Endodermal cell (in vitro differentiated cells): Measurements from ENCODE around the gene ANKFN1. TPM values are rescaled to one million over a fixed set of nuclear protein-coding genes. Genes with fewer than 3 reads are reported as not detected.

Source experiments
- DNase-seq: peaks from one replicate; pipeline ENCODE4 v3.0.0-alpha.2; 2017
- H3K27ac ChIP-seq: 2 replicates; pipeline ENCODE4 v1.5.1; 2013; ENCODE audit warnings: mild to moderate bottlenecking, low read depth, low read length, moderate library complexity
- H3K27me3 ChIP-seq: 2 replicates; pipeline ENCODE4 v1.6.1; 2013; ENCODE audit warnings: mild to moderate bottlenecking, low read length, moderate library complexity; ENCODE audit not compliant: insufficient read depth, control insufficient read depth, poor library complexity, severe bottlenecking
- H3K36me3 ChIP-seq: 2 replicates; pipeline ENCODE4 v1.7.0; 2013; ENCODE audit warnings: mild to moderate bottlenecking, low read length, moderate library complexity; ENCODE audit not compliant: control insufficient read depth, insufficient read depth
- H3K4me1 ChIP-seq: one replicate; pipeline ENCODE4 v1.7.0; 2013; ENCODE audit warnings: low read length; ENCODE audit not compliant: control insufficient read depth, insufficient read depth
- H3K4me3 ChIP-seq: 2 replicates; pipeline ENCODE4 v1.5.1; 2013; ENCODE audit warnings: mild to moderate bottlenecking, low read length, moderate library complexity
- H3K9ac ChIP-seq: 2 replicates; pipeline ENCODE4 v1.6.1; 2013; ENCODE audit warnings: mild to moderate bottlenecking, low read length, moderate library complexity; ENCODE audit not compliant: poor library complexity, severe bottlenecking; ENCODE audit errors: extremely low read depth
- H3K9me3 ChIP-seq: 2 replicates; pipeline ENCODE4 v1.6.1; 2013; ENCODE audit warnings: mild to moderate bottlenecking, low read length, moderate library complexity; ENCODE audit not compliant: control insufficient read depth
- H3K27ac Mint-ChIP-seq: 2 replicates; pipeline ENCODE4 v1.8.0; 2020; ENCODE audit warnings: mixed read lengths
- H3K27me3 Mint-ChIP-seq: 2 replicates; pipeline ENCODE4 v1.8.0; 2021; ENCODE audit warnings: mild to moderate bottlenecking, mixed read lengths; ENCODE audit not compliant: insufficient read depth
- H3K36me3 Mint-ChIP-seq: 2 replicates; pipeline ENCODE4 v1.8.0; 2020; ENCODE audit warnings: low read depth, mixed read lengths
- H3K4me1 Mint-ChIP-seq: 2 replicates; pipeline ENCODE4 v1.8.0; 2020; ENCODE audit warnings: mixed read lengths
- H3K4me3 Mint-ChIP-seq: 2 replicates; pipeline ENCODE4 v1.8.0; 2020; ENCODE audit warnings: mild to moderate bottlenecking, moderate library complexity, mixed read lengths
- H3K9me3 Mint-ChIP-seq: 2 replicates; pipeline ENCODE4 v1.8.0; 2020; ENCODE audit warnings: mild to moderate bottlenecking, mixed read lengths
- WGBS, 2 experiments: methylation state at CpG; one replicate each; pipeline versions ENCODE4 v1.1.5 to v1.1.7; 2013; ENCODE audit warnings: missing lambda C conversion rate in 2 of 2, mixed read lengths in 1 of 2; ENCODE audit not compliant: insufficient coverage in 1 of 2, insufficient read length in 1 of 2; 5-methylcytosine and 5-hydroxymethylcytosine counted together
- total RNA-seq, 2 donors: library from RNA; stranded (reverse); fragmentation: NEBNext Ultra II Directional in 1 of 2; extraction: Animal tissue kit (Norgen Biotek cat#: 25700) in 1 of 2; gene quantifications; 2 replicates in 1 of 2; 3 replicates in 1 of 2; pipeline ENCODE4 v1.2.1, GENCODE V29; 2021
- TF ChIP-seq, protein P1 (sequence below): fragments of 200-600 bp; sonication (generic); conservative IDR thresholded peaks from 2 replicates; pipeline ENCODE4 v1.5.0; 2021; ENCODE audit warnings: antibody characterized with exemption, mild to moderate bottlenecking

Gene ANKFN1
- total RNA-seq, 2 donors from 2014 or later = not detected

DNA sequence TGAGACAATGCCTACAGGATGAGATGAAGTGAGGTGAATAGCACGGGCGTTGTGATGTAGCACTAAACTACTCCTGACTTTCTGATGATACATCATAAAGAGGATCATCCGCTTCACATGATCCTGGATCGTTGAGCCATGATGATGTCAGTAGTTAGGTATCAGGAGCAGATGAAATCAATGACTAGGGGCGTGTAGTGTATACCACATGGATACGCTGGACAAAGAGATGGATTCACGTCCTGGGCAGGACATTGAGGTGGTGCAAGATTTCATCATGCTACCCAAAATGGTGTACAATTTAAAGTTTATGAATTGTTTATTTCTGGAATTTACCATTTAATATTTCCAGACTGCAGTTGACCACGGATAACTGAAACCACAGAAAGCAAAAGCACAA is 156.6 kb downstream of the ANKFN1 start:
- Mint-ChIP-seq H3K36me3 (no peaks in the 10 kb centered on the region), H3K4me1 (no peaks in the 10 kb centered on the region), H3K27ac (no peak overlapping the region), H3K4me3 (no peak overlapping the region), H3K27me3 (no peaks in the 10 kb centered on the region), H3K9me3 (no peaks in the 10 kb centered on the region)
- TF ChIP-seq, protein P1, sequence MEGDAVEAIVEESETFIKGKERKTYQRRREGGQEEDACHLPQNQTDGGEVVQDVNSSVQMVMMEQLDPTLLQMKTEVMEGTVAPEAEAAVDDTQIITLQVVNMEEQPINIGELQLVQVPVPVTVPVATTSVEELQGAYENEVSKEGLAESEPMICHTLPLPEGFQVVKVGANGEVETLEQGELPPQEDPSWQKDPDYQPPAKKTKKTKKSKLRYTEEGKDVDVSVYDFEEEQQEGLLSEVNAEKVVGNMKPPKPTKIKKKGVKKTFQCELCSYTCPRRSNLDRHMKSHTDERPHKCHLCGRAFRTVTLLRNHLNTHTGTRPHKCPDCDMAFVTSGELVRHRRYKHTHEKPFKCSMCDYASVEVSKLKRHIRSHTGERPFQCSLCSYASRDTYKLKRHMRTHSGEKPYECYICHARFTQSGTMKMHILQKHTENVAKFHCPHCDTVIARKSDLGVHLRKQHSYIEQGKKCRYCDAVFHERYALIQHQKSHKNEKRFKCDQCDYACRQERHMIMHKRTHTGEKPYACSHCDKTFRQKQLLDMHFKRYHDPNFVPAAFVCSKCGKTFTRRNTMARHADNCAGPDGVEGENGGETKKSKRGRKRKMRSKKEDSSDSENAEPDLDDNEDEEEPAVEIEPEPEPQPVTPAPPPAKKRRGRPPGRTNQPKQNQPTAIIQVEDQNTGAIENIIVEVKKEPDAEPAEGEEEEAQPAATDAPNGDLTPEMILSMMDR = no peak
- Histone ChIP-seq H3K9me3 (no peaks in the 10 kb centered on the region), H3K27me3 (no peaks in the 10 kb centered on the region), H3K36me3 (no peaks in the 10 kb centered on the region), H3K4me1 (no peaks in the 10 kb centered on the region), H3K27ac (no peak overlapping the region), H3K9ac (no peak overlapping the region), H3K4me3 (no peak overlapping the region)
- no peak for DNase-seq
- 93 to 96% methylated on average over 4 to 8 of the region's 8 CpGs for WGBS, 2 experiments

GRCh38 chr17:56310782-56311181 is 157.5 kb downstream of the ANKFN1 start:
- TF ChIP-seq, protein P1 = no peak
- Histone ChIP-seq H3K9me3 (no peaks in the 10 kb centered on the region), H3K27me3 (no peaks in the 10 kb centered on the region), H3K4me1 (no peaks in the 10 kb centered on the region), H3K4me3 (no peak overlapping the region), H3K9ac (no peak overlapping the region), H3K27ac (no peak overlapping the region), H3K36me3 (no peaks in the 10 kb centered on the region)
- Mint-ChIP-seq H3K27me3 (no peaks in the 10 kb centered on the region), H3K4me3 (no peak overlapping the region), H3K36me3 (no peaks in the 10 kb centered on the region), H3K27ac (no peak overlapping the region), H3K9me3 (no peaks in the 10 kb centered on the region), H3K4me1 (no peaks in the 10 kb centered on the region)
- DNase-seq = no peak
- WGBS, 2 experiments = 77 to 94% methylated on average over 2 to 3 of the region's 5 CpGs

- H3K27me3 ChIP-seq = no peaks in the 10 kb centered on the region
- Mint-ChIP-seq H3K4me1 (no peaks in the 10 kb centered on the region), H3K27me3 (no peaks in the 10 kb centered on the region), H3K36me3 (no peaks in the 10 kb centered on the region), H3K27ac (no peak overlapping the region), H3K4me3 (no peak overlapping the region), H3K9me3 (no peaks in the 10 kb centered on the region)
- no peak overlapping the region for H3K9ac ChIP-seq
- TF ChIP-seq, protein P1 = no peak
- no peak overlapping the region for H3K27ac ChIP-seq
- H3K4me1 ChIP-seq = peaks cover 3% of the 10 kb centered on the region
- no peaks in the 10 kb centered on the region for H3K36me3 ChIP-seq
- no peak overlapping the region for H3K4me3 ChIP-seq
- DNase-seq = no peak
- no peaks in the 10 kb centered on the region for H3K9me3 ChIP-seq
Observed at GRCh38 chr17:56313201-56313600, 159.9 kb downstream of the ANKFN1 start.
